Measurements from ENCODE around the gene HPGD.

HPGD gene

GRCh38 chr4:174554231-174554728 is 32.0 kb upstream of the HPGD start:
- no peaks in the 10 kb centered on the region for H3K27me3 ChIP-seq (ENCODE audit: insufficient read depth, low read length, poor library complexity)
- H3K36me3 ChIP-seq (ENCODE audit: insufficient read depth, low read length): no peaks in the 10 kb centered on the region
- no peak overlapping the region for H2AFZ ChIP-seq (ENCODE audit: low read depth, low read length)
- H3K9ac ChIP-seq (ENCODE audit: low read depth, low read length): no peak overlapping the region
- no peaks in the 10 kb centered on the region for H3K9me3 ChIP-seq (ENCODE audit: insufficient read depth, low read length, severe bottlenecking)
- no peak for TF ChIP-seq CTCF (IDR thresholded peaks at IDR 0.05; ENCODE audit: borderline replicate concordance, extremely low read depth, low read length, poor library complexity, severe bottlenecking)
- H3K4me2 ChIP-seq (ENCODE audit: insufficient read depth, low read length): no peak overlapping the region
- H3K4me1 ChIP-seq (ENCODE audit: insufficient read depth, low read length): no peaks in the 10 kb centered on the region
- no peak for ATAC-seq (ENCODE audit: insufficient read depth, low read depth)
- H3K27ac ChIP-seq (ENCODE audit: low read length): no peak overlapping the region
- H3K4me3 ChIP-seq (ENCODE audit: low read depth in 1 of 2, low read length in 2 of 2): no peak overlapping the region
- no peaks in the 10 kb centered on the region for H4K20me1 ChIP-seq (ENCODE audit: insufficient read depth, low read length)
- DNase-seq: no peak
- H3K79me2 ChIP-seq (ENCODE audit: insufficient read depth, low read length): no peaks in the 10 kb centered on the region

- ATAC-seq (ENCODE audit: insufficient read depth, low read depth): no peak
- no peak overlapping the region for H3K4me3 ChIP-seq (ENCODE audit: low read depth in 1 of 2, low read length in 2 of 2)
- H3K9ac ChIP-seq (ENCODE audit: low read depth, low read length): no peak overlapping the region
These were observed 31.5 kb upstream of the HPGD start for GRCh38 chr4:174553828-174554227.

GRCh38 chr4:174553031-174553430 is 30.7 kb upstream of the HPGD start:
- no peaks in the 10 kb centered on the region for H3K79me2 ChIP-seq (ENCODE audit: insufficient read depth, low read length)
- TF ChIP-seq CTCF (IDR thresholded peaks at IDR 0.05; ENCODE audit: borderline replicate concordance, extremely low read depth, low read length, poor library complexity, severe bottlenecking) (no peak), EZH2 (IDR thresholded peaks at IDR 0.05; ENCODE audit: borderline replicate concordance, low read depth, low read length, severe bottlenecking) (no peak)
- no peaks in the 10 kb centered on the region for H3K36me3 ChIP-seq (ENCODE audit: insufficient read depth, low read length)
- H3K9ac ChIP-seq (ENCODE audit: low read depth, low read length): no peak overlapping the region
- no peak overlapping the region for H2AFZ ChIP-seq (ENCODE audit: low read depth, low read length)
- H3K4me3 ChIP-seq (ENCODE audit: low read depth in 1 of 2, low read length in 2 of 2): no peak overlapping the region
- H3K9me3 ChIP-seq (ENCODE audit: insufficient read depth, low read length, severe bottlenecking): no peaks in the 10 kb centered on the region
- H3K4me2 ChIP-seq (ENCODE audit: insufficient read depth, low read length): no peak overlapping the region
- no peaks in the 10 kb centered on the region for H4K20me1 ChIP-seq (ENCODE audit: insufficient read depth, low read length)
- ATAC-seq (ENCODE audit: insufficient read depth, low read depth): no peak
- no peaks in the 10 kb centered on the region for H3K27me3 ChIP-seq (ENCODE audit: insufficient read depth, low read length, poor library complexity)
- no peak for DNase-seq
- H3K27ac ChIP-seq (ENCODE audit: low read length): no peak overlapping the region
- no peaks in the 10 kb centered on the region for H3K4me1 ChIP-seq (ENCODE audit: insufficient read depth, low read length)

More at GRCh38 chr4:174553828-174554227, 31.5 kb upstream of the HPGD start:
- H2AFZ ChIP-seq (ENCODE audit: low read depth, low read length): no peak overlapping the region
- H3K9me3 ChIP-seq (ENCODE audit: insufficient read depth, low read length, severe bottlenecking): no peaks in the 10 kb centered on the region
- no peaks in the 10 kb centered on the region for H3K36me3 ChIP-seq (ENCODE audit: insufficient read depth, low read length)
- H3K27me3 ChIP-seq (ENCODE audit: insufficient read depth, low read length, poor library complexity): no peaks in the 10 kb centered on the region
- H3K4me2 ChIP-seq (ENCODE audit: insufficient read depth, low read length): no peak overlapping the region
- DNase-seq: no peak
- TF ChIP-seq EZH2 (IDR thresholded peaks at IDR 0.05; ENCODE audit: borderline replicate concordance, low read depth, low read length, severe bottlenecking): no peak
- H4K20me1 ChIP-seq (ENCODE audit: insufficient read depth, low read length): no peaks in the 10 kb centered on the region
- H3K27ac ChIP-seq (ENCODE audit: low read length): no peak overlapping the region
- H3K79me2 ChIP-seq (ENCODE audit: insufficient read depth, low read length): no peaks in the 10 kb centered on the region
- no peaks in the 10 kb centered on the region for H3K4me1 ChIP-seq (ENCODE audit: insufficient read depth, low read length)

GRCh38 chr4:174550541-174550940 is 28.3 kb upstream of the HPGD start:
- Histone ChIP-seq H3K4me2 (ENCODE audit: insufficient read depth, low read length) (no peak overlapping the region), H4K20me1 (ENCODE audit: insufficient read depth, low read length) (no peaks in the 10 kb centered on the region), H3K36me3 (ENCODE audit: insufficient read depth, low read length) (no peaks in the 10 kb centered on the region), H3K79me2 (ENCODE audit: insufficient read depth, low read length) (no peaks in the 10 kb centered on the region), H3K4me1 (ENCODE audit: insufficient read depth, low read length) (no peaks in the 10 kb centered on the region), H3K27me3 (ENCODE audit: insufficient read depth, low read length, poor library complexity) (no peaks in the 10 kb centered on the region), H3K9me3 (ENCODE audit: insufficient read depth, low read length, severe bottlenecking) (no peaks in the 10 kb centered on the region), H3K27ac (ENCODE audit: low read length) (no peak overlapping the region), H3K4me3 (ENCODE audit: low read depth in 1 of 2, low read length in 2 of 2) (no peak overlapping the region), H3K9ac (ENCODE audit: low read depth, low read length) (no peak overlapping the region), H2AFZ (ENCODE audit: low read depth, low read length) (no peak overlapping the region)
- TF ChIP-seq CTCF (IDR thresholded peaks at IDR 0.05; ENCODE audit: borderline replicate concordance, extremely low read depth, low read length, poor library complexity, severe bottlenecking): no peak
- TF ChIP-seq EZH2 (IDR thresholded peaks at IDR 0.05; ENCODE audit: borderline replicate concordance, low read depth, low read length, severe bottlenecking): no peak
- DNase-seq (no peak), ATAC-seq (ENCODE audit: insufficient read depth, low read depth) (no peak)
